ENCODE measurements around the gene TSTD2. TPM values are rescaled to one million over a fixed set of nuclear protein-coding genes. Genes with fewer than 3 reads are reported as not detected.

Gene TSTD2
- polyA plus RNA-seq, 1 donor from 2014 or later = 50.0 TPM

GRCh38 chr9:97556036-97556720 lies 77.0 kb downstream of the TSTD2 start (continued):
- TF ChIP-seq MXI1 (conservative IDR thresholded peaks at IDR 0.05; ENCODE audit: poor library complexity, severe bottlenecking) (no peak), EP300 (conservative IDR thresholded peaks at IDR 0.05; ENCODE audit: poor library complexity, severe bottlenecking) (no peak), POLR2AphosphoS5 (IDR thresholded peaks at IDR 0.05) (no peak)

DNA sequence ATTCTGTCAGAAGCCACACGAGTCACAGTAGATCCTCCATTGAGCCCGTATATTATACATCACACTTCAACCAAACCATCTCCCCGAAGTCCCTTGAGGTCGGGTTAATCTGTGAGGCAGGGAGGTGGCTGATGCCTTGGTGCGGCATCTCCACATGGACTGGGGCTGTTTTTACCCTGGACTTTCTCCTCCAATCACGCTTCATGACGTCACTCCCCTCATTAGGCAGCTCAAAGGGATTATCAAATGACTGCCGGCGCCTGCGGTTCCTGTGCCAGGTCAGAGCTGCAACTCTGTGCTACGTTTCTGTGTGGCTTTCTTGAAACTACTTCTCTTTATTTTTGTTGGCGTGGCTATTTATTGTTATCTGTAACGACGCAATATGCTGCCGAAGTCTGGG lies 78.0 kb downstream of the TSTD2 start:
- Histone ChIP-seq H3K4me2 (ENCODE audit: low read length) (no peak overlapping the region), H2AFZ (ENCODE audit: low read depth, low read length) (no peak overlapping the region), H3K79me2 (replicated peaks; ENCODE audit: insufficient read depth, low read length) (no peaks in the 10 kb centered on the region), H3K9me3 (ENCODE audit: low read length) (no peaks in the 10 kb centered on the region), H3K4me3 (ENCODE audit: low read length) (no peak overlapping the region), H3F3A (ENCODE audit: insufficient read depth, low read length, poor library complexity, severe bottlenecking) (no peaks in the 10 kb centered on the region), H3K27me3 (ENCODE audit: insufficient read depth, low read depth, low read length) (no peaks in the 10 kb centered on the region), H3K9ac (ENCODE audit: low read length) (no peak overlapping the region), H3K36me3 (ENCODE audit: insufficient read depth, low read length) (no peaks in the 10 kb centered on the region), H3K9me2 (ENCODE audit: insufficient read depth, low read length) (no peaks in the 10 kb centered on the region), H4K20me1 (ENCODE audit: insufficient read depth) (no peaks in the 10 kb centered on the region), H3K27ac (ENCODE audit: low read length) (no peak overlapping the region)
- TF ChIP-seq, protein P1, sequence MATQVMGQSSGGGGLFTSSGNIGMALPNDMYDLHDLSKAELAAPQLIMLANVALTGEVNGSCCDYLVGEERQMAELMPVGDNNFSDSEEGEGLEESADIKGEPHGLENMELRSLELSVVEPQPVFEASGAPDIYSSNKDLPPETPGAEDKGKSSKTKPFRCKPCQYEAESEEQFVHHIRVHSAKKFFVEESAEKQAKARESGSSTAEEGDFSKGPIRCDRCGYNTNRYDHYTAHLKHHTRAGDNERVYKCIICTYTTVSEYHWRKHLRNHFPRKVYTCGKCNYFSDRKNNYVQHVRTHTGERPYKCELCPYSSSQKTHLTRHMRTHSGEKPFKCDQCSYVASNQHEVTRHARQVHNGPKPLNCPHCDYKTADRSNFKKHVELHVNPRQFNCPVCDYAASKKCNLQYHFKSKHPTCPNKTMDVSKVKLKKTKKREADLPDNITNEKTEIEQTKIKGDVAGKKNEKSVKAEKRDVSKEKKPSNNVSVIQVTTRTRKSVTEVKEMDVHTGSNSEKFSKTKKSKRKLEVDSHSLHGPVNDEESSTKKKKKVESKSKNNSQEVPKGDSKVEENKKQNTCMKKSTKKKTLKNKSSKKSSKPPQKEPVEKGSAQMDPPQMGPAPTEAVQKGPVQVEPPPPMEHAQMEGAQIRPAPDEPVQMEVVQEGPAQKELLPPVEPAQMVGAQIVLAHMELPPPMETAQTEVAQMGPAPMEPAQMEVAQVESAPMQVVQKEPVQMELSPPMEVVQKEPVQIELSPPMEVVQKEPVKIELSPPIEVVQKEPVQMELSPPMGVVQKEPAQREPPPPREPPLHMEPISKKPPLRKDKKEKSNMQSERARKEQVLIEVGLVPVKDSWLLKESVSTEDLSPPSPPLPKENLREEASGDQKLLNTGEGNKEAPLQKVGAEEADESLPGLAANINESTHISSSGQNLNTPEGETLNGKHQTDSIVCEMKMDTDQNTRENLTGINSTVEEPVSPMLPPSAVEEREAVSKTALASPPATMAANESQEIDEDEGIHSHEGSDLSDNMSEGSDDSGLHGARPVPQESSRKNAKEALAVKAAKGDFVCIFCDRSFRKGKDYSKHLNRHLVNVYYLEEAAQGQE (IDR thresholded peaks at IDR 0.05; ENCODE audit: borderline replicate concordance) = no peak
- TF ChIP-seq MXI1 (conservative IDR thresholded peaks at IDR 0.05; ENCODE audit: poor library complexity, severe bottlenecking) (no peak), TAF1 (IDR thresholded peaks at IDR 0.05; ENCODE audit: low read depth) (no peak), EP300 (conservative IDR thresholded peaks at IDR 0.05; ENCODE audit: poor library complexity, severe bottlenecking) (no peak), RAD21 (conservative IDR thresholded peaks at IDR 0.05) (no peak), POLR2AphosphoS5 (IDR thresholded peaks at IDR 0.05) (no peak), CTCF (IDR thresholded peaks at IDR 0.05; ENCODE audit: poor library complexity, severe bottlenecking) (no peak), SMC3 (conservative IDR thresholded peaks at IDR 0.05; ENCODE audit: poor library complexity) (no peak), EZH2 (IDR thresholded peaks at IDR 0.05; ENCODE audit: borderline replicate concordance, insufficient read depth, low read length, poor library complexity, severe bottlenecking) (no peak)

GRCh38 chr9:97554566-97555075 lies 78.5 kb downstream of the TSTD2 start:
- H3K9me2 ChIP-seq (ENCODE audit: insufficient read depth, low read length) = no peaks in the 10 kb centered on the region
- H4K20me1 ChIP-seq (ENCODE audit: insufficient read depth) = no peaks in the 10 kb centered on the region
- no peaks in the 10 kb centered on the region for H3K36me3 ChIP-seq (ENCODE audit: insufficient read depth, low read length)
- H3K79me2 ChIP-seq (replicated peaks; ENCODE audit: insufficient read depth, low read length) = no peaks in the 10 kb centered on the region
- H3K4me2 ChIP-seq (ENCODE audit: low read length) = no peak overlapping the region
- TF ChIP-seq CTCF (IDR thresholded peaks at IDR 0.05; ENCODE audit: poor library complexity, severe bottlenecking) (no peak), TAF1 (IDR thresholded peaks at IDR 0.05; ENCODE audit: low read depth) (no peak), SMC3 (conservative IDR thresholded peaks at IDR 0.05; ENCODE audit: poor library complexity) (no peak), EZH2 (IDR thresholded peaks at IDR 0.05; ENCODE audit: borderline replicate concordance, insufficient read depth, low read length, poor library complexity, severe bottlenecking) (no peak), MXI1 (conservative IDR thresholded peaks at IDR 0.05; ENCODE audit: poor library complexity, severe bottlenecking) (no peak), RAD21 (conservative IDR thresholded peaks at IDR 0.05) (no peak), EP300 (conservative IDR thresholded peaks at IDR 0.05; ENCODE audit: poor library complexity, severe bottlenecking) (no peak), POLR2AphosphoS5 (IDR thresholded peaks at IDR 0.05) (no peak)
- TF ChIP-seq, protein P1 (IDR thresholded peaks at IDR 0.05; ENCODE audit: borderline replicate concordance) = no peak
- no peaks in the 10 kb centered on the region for H3F3A ChIP-seq (ENCODE audit: insufficient read depth, low read length, poor library complexity, severe bottlenecking)
- H3K4me3 ChIP-seq (ENCODE audit: low read length) = no peak overlapping the region
- no peaks in the 10 kb centered on the region for H3K27me3 ChIP-seq (ENCODE audit: insufficient read depth, low read depth, low read length)
- H3K9me3 ChIP-seq (ENCODE audit: low read length) = no peaks in the 10 kb centered on the region
- no peak overlapping the region for H3K9ac ChIP-seq (ENCODE audit: low read length)
- no peak overlapping the region for H3K27ac ChIP-seq (ENCODE audit: low read length)
- H2AFZ ChIP-seq (ENCODE audit: low read depth, low read length) = no peak overlapping the region

Data from neural cell (in vitro differentiated cells).